ENCODE measurements around the gene GZMM.
"Not testable (repeated sequence)": the region's sequence is repeated elsewhere in the genome, so short reads cannot be mapped to it uniquely, and the experiment has no call there.

The GZMM gene

GRCh38 chr19:584240-585001 is 40.6 kb downstream of the GZMM start:
- peak; percentile 98 for DNase-seq

GRCh38 chr19:585146-585545 is 41.3 kb downstream of the GZMM start:
- DNase-seq = not testable (repeated sequence)

- DNase-seq = no peak
Observed at GRCh38 chr19:585551-586110, 41.8 kb downstream of the GZMM start.

GRCh38 chr19:588093-588740 is 44.4 kb downstream of the GZMM start:
- peak; percentile 95 for DNase-seq

GRCh38 chr19:588741-589692 is 45.2 kb downstream of the GZMM start:
- no peak for DNase-seq

GRCh38 chr19:589693-590395 is 46.0 kb downstream of the GZMM start, which contains the start of gene HCN2:
TSS of gene HCN2 (plus strand) at chr19:589881. CDS start at chr19:589946, 65 bp downstream.
- no peak for DNase-seq

GRCh38 chr19:590396-590745 is 46.5 kb downstream of the GZMM start:
- no peak for DNase-seq

- DNase-seq = no peak
Observed at GRCh38 chr19:590750-591098, 46.9 kb downstream of the GZMM start.

GRCh38 chr19:591099-591958 is 47.5 kb downstream of the GZMM start:
- no peak for DNase-seq

- no peak for DNase-seq
Observed at GRCh38 chr19:592101-592500, 48.2 kb downstream of the GZMM start.

- DNase-seq = no peak
Observed at GRCh38 chr19:593055-593454, 49.2 kb downstream of the GZMM start.

- DNase-seq = no peak
Observed at GRCh38 chr19:593505-593904, 49.7 kb downstream of the GZMM start.

GRCh38 chr19:594265-594870 is 50.5 kb downstream of the GZMM start:
- DNase-seq = no peak

GRCh38 chr19:595326-596262 is 51.7 kb downstream of the GZMM start:
- DNase-seq = no peak

GRCh38 chr19:596263-596655 is 52.4 kb downstream of the GZMM start:
- DNase-seq = no peak

- no peak for DNase-seq
Observed at GRCh38 chr19:597406-598315, 53.8 kb downstream of the GZMM start.
